GM18517 (cell line): ENCODE data around the gene MICB.

Experiments used
- ATAC-seq: cut with Tn5 transposase; IDR thresholded peaks from one replicate; pipeline ENCODE4 v1.9.1; 2021; ENCODE audit warnings: mild to moderate bottlenecking, moderate library complexity; ENCODE audit not compliant: unreplicated experiment

Gene MICB

DNA sequence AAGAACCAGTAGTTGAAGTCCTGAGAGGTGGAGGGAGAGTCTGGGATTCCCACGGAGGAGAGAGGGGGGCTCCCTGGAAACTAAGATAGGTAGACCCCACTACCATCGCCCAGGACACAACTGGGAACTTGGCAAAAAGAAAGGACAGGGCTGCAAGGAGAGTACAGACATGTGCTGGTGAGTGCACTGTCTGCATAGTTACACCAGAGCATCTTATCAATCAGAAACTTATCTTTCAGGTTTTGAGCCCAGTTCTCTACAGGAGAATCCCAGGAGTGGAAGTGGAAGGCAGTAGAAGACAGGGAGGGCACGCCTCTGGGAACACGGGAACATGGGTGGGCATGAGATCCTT, 61.6 kb downstream of the MICB start:
- ATAC-seq: no peak

DNA sequence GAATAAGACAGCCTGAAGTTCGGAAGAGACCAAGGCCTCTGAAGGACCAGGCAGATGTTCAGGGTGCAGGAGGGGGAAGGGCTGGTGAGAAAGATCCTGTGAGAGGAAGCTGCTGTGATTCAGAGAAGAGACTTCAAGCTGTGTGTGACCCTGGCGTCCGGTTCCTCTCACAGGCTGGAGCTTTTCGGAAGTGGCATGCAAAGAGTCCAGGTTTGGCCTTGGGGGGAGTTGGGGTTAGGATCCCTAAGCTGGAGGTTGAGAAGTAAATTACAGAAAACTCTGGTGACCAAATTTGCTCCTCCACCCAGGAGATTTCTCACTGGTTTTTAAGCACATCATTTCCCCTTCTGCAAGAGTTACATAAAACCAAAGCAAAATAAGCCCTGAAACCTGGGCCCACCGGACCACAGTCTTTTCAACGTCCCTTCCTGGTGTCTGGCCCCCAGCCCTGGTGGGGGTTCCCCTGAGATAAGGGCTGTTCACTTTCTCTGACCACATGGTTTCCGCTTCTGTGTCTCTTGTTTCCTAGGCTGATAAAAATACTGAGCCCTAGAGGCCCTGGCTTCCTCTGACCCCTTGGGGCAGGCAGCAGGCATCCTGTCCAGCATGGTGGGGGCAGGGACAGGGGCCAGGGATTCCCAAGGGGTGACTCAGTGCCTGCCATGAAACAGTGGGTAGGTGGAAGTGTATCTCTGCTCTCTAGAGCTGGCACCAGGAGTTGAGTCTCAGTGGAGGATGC, 62.2 kb downstream of the MICB start:
- peak; percentile 66 for ATAC-seq

DNA sequence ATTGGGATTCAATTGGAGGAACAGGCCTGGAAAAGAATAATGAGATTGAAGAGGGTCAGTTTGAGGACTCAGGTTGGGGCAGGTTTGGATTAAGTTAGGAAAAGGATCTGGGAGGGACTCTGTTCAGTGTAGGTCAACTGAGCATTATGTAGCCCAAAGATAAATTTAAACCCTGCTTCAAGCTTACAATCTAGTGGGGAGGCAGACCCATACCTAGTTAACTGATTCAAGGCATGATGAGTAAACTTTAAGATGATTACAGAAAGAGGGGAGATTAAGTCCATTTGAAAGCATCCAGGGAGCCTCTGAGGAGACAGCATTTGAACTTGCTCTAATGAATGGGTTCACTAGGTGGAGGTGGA, 62.7 kb downstream of the MICB start:
- ATAC-seq: no peak
